Brain microvascular endothelial cell (primary cell): Measurements from ENCODE around the gene NELFCD.
A peak's percentile ranks its signal among the peaks of the same experiment; 100 is the strongest.
"Not testable (repeated sequence)": the region's sequence is repeated elsewhere in the genome, so short reads cannot be mapped to it uniquely, and the experiment has no call there.

Experiments
- DNase-seq: peaks from one replicate; pipeline ENCODE4 v3.0.0-alpha.2; 2020
- H3K27ac ChIP-seq: fragments of 250-450 bp; sonication (Bioruptor Pico); 2 replicates; pipeline ENCODE4 v1.5.1; 2020; ENCODE audit warnings: mild to moderate bottlenecking, moderate library complexity
- H3K27me3 ChIP-seq: fragments of 250-450 bp; sonication (Bioruptor Pico); replicated peaks from 2 replicates; pipeline ENCODE4 v1.5.1; 2020; ENCODE audit warnings: mild to moderate bottlenecking
- H3K36me3 ChIP-seq: fragments of 250-450 bp; sonication (Bioruptor Pico); replicated peaks from 2 replicates; pipeline ENCODE4 v1.5.1; 2020; ENCODE audit warnings: mild to moderate bottlenecking
- H3K4me3 ChIP-seq: 2 replicates; pipeline ENCODE4 v1.5.1; 2011; ENCODE audit warnings: low read depth, mild to moderate bottlenecking, control low read depth, low read length, moderate library complexity
- CTCF ChIP-seq: IDR thresholded peaks from 2 replicates; pipeline ENCODE4 v1.5.1; 2011; ENCODE audit warnings: low read depth, mild to moderate bottlenecking, moderate library complexity, low read length, control low read depth, inconsistent platforms; ENCODE audit errors: missing control alignments
- in situ Hi-C: cut with HindIII; loops from 2 replicates; pipeline ENCODE4 v1.10.0; 2017; ENCODE audit warnings: low sequenced_read_pairs, low pct_ligation_motif_present

The NELFCD gene

GRCh38 chr20:58976061-58976730, 4.9 kb upstream of the NELFCD start:
- no peak for DNase-seq
- TF ChIP-seq CTCF, result no peak

GRCh38 chr20:58978351-58979190, 2.5 kb upstream of the NELFCD start:
- no peak for DNase-seq
- Histone ChIP-seq H3K4me3 (no peak overlapping the region), H3K36me3 (no peaks in the 10 kb centered on the region), H3K27me3 (no peaks in the 10 kb centered on the region), H3K27ac (no peak overlapping the region)
- in situ Hi-C loops, result no loop called here
- TF ChIP-seq CTCF, result no peak

More at GRCh38 chr20:58976061-58976730, 4.9 kb upstream of the NELFCD start:
- H3K27me3 ChIP-seq, result no peaks in the 10 kb centered on the region
- no peak overlapping the region for H3K4me3 ChIP-seq
- no peaks in the 10 kb centered on the region for H3K36me3 ChIP-seq
- in situ Hi-C loops, result no loop called here
- H3K27ac ChIP-seq, result no peak overlapping the region

- peak overlapping the region; percentile 72 for H3K27ac ChIP-seq
Observed at GRCh38 chr20:58981628-58982364, 740 bp downstream of the NELFCD start.

GRCh38 chr20:58982406-58983114, 1.5 kb downstream of the NELFCD start:
- in situ Hi-C loops, result no loop called here
- no peak overlapping the region for H3K4me3 ChIP-seq
- H3K27ac ChIP-seq, result no peak overlapping the region
- TF ChIP-seq CTCF, result no peak
- DNase-seq, result no peak
- no peaks in the 10 kb centered on the region for H3K27me3 ChIP-seq
- peaks cover 8% of the 10 kb centered on the region for H3K36me3 ChIP-seq

More at GRCh38 chr20:58981628-58982364, 740 bp downstream of the NELFCD start:
- no peak for DNase-seq
- in situ Hi-C loops, result no loop called here
- H3K36me3 ChIP-seq, result peaks cover under 1% of the 10 kb centered on the region
- H3K4me3 ChIP-seq, result peak overlapping the region; percentile 74
- H3K27me3 ChIP-seq, result no peaks in the 10 kb centered on the region
- TF ChIP-seq CTCF, result no peak

- H3K4me3 ChIP-seq, result not testable (repeated sequence)
Observed at GRCh38 chr20:58983115-58983468, 2.0 kb downstream of the NELFCD start.

More at GRCh38 chr20:58983115-58983468, 2.0 kb downstream of the NELFCD start:
- DNase-seq, H3K27me3 ChIP-seq, H3K27ac ChIP-seq, in situ Hi-C loops: not testable (repeated sequence)
- peaks cover 14% of the 10 kb centered on the region for H3K36me3 ChIP-seq
